Mucosa of descending colon (tissue), 3 donors: ENCODE results near the gene ACOT13. TPM values are rescaled to one million over a fixed set of nuclear protein-coding genes. Genes with fewer than 3 reads are reported as not detected.

Source experiments
- ATAC-seq: fragments of 200-7000 bp; cut with Tn5 transposase; one replicate; pipeline ENCODE4 v1.9.1; 2020; ENCODE audit warnings: mild to moderate bottlenecking, moderate library complexity
- DNase-seq, 3 donors: peaks; one replicate each; pipeline ENCODE4 v3.0.0-alpha.2; 2020
- H3K36me3 ChIP-seq: fragments of 200-600 bp; one replicate; pipeline ENCODE4 v1.8.0; 2021; ENCODE audit warnings: low read depth, mild to moderate bottlenecking
- H3K4me1 ChIP-seq: fragments of 200-600 bp; one replicate; pipeline ENCODE4 v1.8.0; 2021; ENCODE audit warnings: low read depth, mild to moderate bottlenecking
- H3K4me3 ChIP-seq: fragments of 200-600 bp; one replicate; pipeline ENCODE4 v1.8.0; 2021; ENCODE audit warnings: mild to moderate bottlenecking
- H3K9me3 ChIP-seq: fragments of 200-600 bp; one replicate; pipeline ENCODE4 v1.8.0; 2021; ENCODE audit warnings: mild to moderate bottlenecking
- intact Hi-C, 2 donors: fragments of 100-400 bp; cut with DNase I in 1 of 2; cut with micrococcal nuclease in 1 of 2; formaldehyde crosslinking; loops; one replicate each; pipeline versions ENCODE4 v1.11.0 to v1.11.1; 2022; cut with DNase I, micrococcal nuclease
- total RNA-seq, 3 donors: library from RNA; stranded (reverse); fragmentation: NEBNext Ultra II Directional in 2 of 3; extraction: Animal tissue kit (Norgen Biotek cat#: 25700) in 2 of 3; gene quantifications; one replicate each; pipeline versions ENCODE4 v1.2.1 to v1.2.4, GENCODE V29; 2021 to 2023
- TF ChIP-seq, protein P1 (sequence below): fragments of 200-600 bp; IDR thresholded peaks from one replicate; pipeline ENCODE4 v1.8.0; 2022; ENCODE audit warnings: antibody characterized with exemption, mild to moderate bottlenecking
- donor health status: DM: no; HTN: no; CAD: no; lungs with moderate emphysema.
- donor health status: DM: no; HTN: no; CAD: no.
- donor health status: DM: no; HTN: yes; CAD: no.

Gene ACOT13
- total RNA-seq, 3 donors from 2014 or later, result 28.2 to 57.0 (median 35.3) TPM

DNA sequence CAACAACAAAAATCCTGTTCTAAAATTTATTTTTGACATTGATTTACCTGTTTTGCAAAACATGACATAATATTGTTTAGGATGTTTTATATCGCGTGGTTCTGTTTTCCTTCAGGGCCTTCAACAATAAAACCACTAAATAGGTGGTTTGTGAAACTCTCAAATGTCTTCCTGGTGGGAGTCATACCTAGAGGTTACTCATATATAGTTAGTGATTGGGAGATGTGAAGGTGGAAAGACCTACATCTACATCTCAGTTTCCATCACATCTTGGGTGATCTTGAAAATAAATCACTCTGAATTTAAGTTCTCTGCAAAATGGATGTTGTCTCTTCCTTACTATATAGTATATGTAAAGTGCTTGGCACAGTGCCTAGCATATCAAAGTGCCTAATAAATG is 29.2 kb downstream of the ACOT13 start:
- Histone ChIP-seq H3K4me3 (no peak overlapping the region), H3K4me1 (no peaks in the 10 kb centered on the region), H3K36me3 (no peaks in the 10 kb centered on the region), H3K9me3 (no peaks in the 10 kb centered on the region)
- TF ChIP-seq, protein P1, sequence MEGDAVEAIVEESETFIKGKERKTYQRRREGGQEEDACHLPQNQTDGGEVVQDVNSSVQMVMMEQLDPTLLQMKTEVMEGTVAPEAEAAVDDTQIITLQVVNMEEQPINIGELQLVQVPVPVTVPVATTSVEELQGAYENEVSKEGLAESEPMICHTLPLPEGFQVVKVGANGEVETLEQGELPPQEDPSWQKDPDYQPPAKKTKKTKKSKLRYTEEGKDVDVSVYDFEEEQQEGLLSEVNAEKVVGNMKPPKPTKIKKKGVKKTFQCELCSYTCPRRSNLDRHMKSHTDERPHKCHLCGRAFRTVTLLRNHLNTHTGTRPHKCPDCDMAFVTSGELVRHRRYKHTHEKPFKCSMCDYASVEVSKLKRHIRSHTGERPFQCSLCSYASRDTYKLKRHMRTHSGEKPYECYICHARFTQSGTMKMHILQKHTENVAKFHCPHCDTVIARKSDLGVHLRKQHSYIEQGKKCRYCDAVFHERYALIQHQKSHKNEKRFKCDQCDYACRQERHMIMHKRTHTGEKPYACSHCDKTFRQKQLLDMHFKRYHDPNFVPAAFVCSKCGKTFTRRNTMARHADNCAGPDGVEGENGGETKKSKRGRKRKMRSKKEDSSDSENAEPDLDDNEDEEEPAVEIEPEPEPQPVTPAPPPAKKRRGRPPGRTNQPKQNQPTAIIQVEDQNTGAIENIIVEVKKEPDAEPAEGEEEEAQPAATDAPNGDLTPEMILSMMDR, result no peak
- no peak for DNase-seq
- ATAC-seq, result no peak
- intact Hi-C loops, result loop anchor here in 1 of 2 donors (10.0 kb wide), 1 partner anchor 111 kb away; no protein-coding TSS in a partner anchor

DNA sequence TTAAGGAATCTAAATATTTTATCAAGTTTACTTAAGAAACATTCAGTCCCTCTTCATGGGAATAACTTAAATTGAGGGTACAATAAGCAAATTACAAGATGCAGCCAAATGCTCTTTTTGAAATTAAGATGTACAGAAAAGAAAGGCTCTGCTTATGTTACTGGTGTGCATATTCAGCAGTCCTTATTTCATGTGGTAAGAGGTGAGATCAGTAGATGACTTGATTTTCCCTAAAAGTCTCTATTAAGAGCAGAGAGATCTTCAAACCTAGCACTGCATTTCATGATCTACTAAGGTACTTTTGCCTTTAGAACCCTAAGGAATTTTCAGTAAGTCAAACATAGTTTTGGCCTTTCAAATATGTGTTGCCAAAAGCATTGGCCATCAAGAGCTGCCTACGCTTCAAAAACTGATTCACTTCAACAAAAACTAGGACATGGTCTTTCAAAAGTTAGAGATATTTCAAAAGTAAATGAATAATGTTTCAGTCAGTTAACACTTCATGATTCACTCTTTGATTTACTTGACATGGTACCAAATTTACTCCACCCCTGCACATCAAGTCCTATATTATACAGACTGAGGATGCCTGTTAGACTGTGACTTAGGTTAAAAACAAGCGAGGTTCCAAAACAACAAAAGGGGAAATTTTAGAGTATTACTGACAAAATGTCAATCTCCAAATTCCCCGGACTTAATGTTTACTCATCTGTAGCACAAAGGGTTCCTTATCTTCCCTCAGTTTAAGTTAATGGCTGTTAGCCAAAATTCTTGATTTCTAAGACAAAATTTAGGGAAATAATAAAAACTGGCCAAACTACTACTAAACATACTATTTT is 32.9 kb downstream of the ACOT13 start:
- H3K36me3 ChIP-seq, result no peaks in the 10 kb centered on the region
- no peak overlapping the region for H3K4me3 ChIP-seq
- intact Hi-C loops, result loop anchor here in 1 of 2 donors (10.0 kb wide), 1 partner anchor 115 kb away; no protein-coding TSS in a partner anchor
- no peak for DNase-seq
- TF ChIP-seq, protein P1, result no peak
- no peak for ATAC-seq
- H3K4me1 ChIP-seq, result no peaks in the 10 kb centered on the region
- H3K9me3 ChIP-seq, result no peaks in the 10 kb centered on the region

DNA sequence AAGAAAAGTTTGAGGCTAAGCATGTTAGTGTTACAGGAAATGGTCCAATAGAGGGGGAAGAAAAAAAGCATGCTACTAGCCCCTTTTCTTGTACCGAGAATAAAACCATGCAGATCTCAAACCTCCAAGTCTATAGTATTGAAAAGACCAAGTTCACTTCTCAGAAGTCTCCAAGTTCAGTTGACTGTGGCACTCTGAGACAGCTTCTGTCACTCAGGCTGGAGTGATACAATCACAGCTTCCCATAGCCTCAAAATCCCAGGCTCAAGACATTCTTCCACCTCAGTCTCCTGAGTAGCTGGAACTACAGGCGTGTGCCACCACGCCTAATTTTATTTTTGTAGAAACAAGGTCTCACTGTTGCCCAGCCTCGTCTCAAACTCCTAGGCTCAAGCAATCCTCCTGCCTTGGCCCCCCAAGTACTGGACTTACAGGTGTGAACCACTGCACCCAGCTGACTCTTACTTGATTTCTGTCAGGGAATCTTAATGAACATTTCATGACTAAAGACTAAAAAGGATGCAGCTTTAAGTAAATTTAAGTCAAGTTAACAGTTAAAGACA is 35.9 kb downstream of the ACOT13 start:
- Histone ChIP-seq H3K9me3 (no peaks in the 10 kb centered on the region), H3K4me1 (no peaks in the 10 kb centered on the region), H3K36me3 (peaks cover 10% of the 10 kb centered on the region), H3K4me3 (no peak overlapping the region)
- TF ChIP-seq, protein P1, result no peak
- ATAC-seq (no peak), DNase-seq (no peak)
- intact Hi-C loops, result no loop called here

DNA sequence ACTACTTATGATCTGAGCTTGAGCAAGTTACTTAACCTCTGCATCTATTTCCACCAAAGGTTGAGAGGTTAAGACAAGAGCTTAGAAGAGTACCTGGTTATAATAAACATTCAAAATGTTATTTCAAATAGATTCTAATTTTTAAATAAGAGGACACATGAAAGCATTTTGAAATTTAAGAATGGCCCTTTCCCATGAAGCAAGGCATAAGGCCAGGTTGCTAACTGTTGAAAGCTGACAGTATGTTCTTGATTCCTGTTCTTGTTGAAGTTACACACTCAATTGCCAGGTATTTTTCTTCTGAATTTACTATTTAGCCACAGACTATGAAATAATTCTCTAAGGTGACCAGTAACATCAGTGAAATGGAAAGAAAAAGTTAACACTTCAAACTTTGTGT is 37.6 kb downstream of the ACOT13 start:
- DNase-seq (no peak), ATAC-seq (no peak)
- intact Hi-C loops, result no loop called here
- Histone ChIP-seq H3K9me3 (no peaks in the 10 kb centered on the region), H3K4me1 (no peaks in the 10 kb centered on the region), H3K4me3 (no peak overlapping the region), H3K36me3 (peaks cover 12% of the 10 kb centered on the region)
- TF ChIP-seq, protein P1, result no peak

DNA sequence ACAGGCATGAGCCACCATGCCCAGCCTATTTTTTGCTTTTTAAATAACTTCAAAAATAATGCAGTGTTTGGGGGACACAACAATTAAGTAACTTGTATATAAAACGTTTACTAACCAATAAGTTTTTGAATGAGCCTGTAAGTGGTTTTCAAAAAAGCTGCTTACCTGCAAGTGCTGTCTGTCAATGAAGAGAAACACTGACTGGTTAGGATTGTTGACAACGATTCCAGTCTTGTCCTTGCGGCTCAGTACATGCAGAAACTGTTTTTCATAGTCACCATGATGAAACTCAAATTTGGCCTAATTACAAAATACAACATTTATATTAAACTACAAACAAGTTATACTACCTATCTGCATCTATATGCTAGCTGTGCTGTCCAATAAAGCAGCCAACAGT is 41.7 kb downstream of the ACOT13 start:
- ATAC-seq, result no peak
- TF ChIP-seq, protein P1, result no peak
- no peak for DNase-seq
- intact Hi-C loops, result loop anchor here in 1 of 2 donors (5.0 kb wide), 1 partner anchor 276 kb away; no protein-coding TSS in a partner anchor
- H3K36me3 ChIP-seq, result peaks cover 14% of the 10 kb centered on the region
- no peaks in the 10 kb centered on the region for H3K9me3 ChIP-seq
- peaks cover 8% of the 10 kb centered on the region for H3K4me1 ChIP-seq
- H3K4me3 ChIP-seq, result no peak overlapping the region
